GM18499 (cell line): ENCODE results near the gene IL12RB2.

Experiments
- ATAC-seq: cut with Tn5 transposase; IDR thresholded peaks from one replicate; pipeline ENCODE4 v1.9.1; 2021; ENCODE audit warnings: moderate number of reproducible peaks; ENCODE audit not compliant: insufficient read depth, unreplicated experiment

The IL12RB2 gene

DNA sequence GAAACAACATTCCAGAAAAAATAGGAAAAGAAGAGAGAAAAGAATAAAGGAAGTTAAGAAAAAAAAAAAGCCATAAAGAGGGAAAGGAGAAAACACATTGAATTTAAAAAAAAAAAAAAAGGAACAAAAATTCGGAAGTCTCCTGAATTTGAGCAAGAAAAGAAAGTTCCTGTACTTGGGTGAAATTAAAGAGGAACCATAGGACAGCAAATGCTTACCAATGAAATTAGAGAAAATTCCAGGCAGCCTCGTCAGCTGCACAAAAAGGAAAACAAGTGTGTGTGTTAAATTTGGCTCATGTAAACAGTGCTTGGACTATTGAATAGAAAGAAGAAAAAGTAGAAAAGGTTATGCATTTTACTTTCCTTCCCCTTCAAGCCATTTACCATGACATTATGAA lies 4.9 kb downstream of the IL12RB2 start:
- no peak for ATAC-seq

DNA sequence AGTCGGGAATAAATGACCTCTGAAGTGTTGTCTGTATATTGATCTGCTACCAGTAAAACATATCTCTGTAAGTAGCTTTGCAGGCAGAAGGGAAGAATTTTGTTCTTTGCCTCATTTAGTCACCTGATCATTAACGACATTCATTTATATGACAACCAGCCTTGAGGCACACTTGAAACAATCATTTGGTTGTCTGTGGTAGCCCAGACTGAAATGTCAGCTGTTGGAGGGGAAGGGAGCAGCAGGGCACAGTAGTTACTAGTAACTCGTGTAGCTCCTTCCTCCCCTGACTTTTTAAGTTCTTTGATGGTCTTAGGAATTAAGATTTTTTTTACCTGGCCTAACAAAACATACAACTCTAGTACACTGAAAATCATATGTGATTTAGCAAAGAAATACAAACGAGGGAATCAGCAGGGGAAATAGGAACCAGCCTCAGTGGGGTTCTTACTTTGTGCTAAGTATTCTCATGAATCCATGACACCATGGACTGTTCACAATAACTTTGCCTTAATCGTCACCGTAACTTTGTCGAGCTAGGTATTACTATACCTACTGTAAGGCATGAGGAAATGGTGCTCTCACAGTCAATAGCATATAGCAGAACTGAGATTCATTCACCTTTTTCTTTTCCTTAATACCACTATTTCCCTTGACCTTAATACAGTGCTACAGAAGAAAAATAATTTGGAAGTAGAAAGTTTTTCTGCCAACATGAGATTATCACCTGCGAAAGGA lies 6.4 kb downstream of the IL12RB2 start:
- ATAC-seq: no peak

- no peak for ATAC-seq
Observed at GRCh38 chr1:67314696-67315095, 7.0 kb downstream of the IL12RB2 start.

GRCh38 chr1:67316180-67316902 lies 8.7 kb downstream of the IL12RB2 start:
- no peak for ATAC-seq

DNA sequence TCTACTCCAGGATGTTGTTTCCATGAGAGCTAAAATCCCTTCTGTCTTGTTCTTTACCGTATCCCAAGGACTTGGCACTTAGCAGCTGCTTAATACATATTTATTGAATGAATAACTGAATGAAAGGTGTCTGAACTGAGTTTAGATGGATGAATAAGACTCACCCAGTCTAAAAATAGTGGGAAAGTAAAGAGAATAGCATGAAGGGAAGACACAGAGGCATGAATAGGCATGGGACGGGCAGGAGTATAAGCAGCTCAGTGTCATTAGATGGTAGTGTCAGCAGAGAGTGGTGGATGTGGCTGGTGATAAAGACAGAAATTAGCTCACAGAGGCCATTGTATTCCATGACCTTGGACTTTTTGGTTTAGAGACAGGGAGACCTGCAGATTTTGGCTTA lies 9.2 kb downstream of the IL12RB2 start:
- ATAC-seq: no peak

GRCh38 chr1:67317803-67318202 lies 10.1 kb downstream of the IL12RB2 start:
- no peak for ATAC-seq

GRCh38 chr1:67322442-67322841 lies 14.8 kb downstream of the IL12RB2 start:
- ATAC-seq: no peak

DNA sequence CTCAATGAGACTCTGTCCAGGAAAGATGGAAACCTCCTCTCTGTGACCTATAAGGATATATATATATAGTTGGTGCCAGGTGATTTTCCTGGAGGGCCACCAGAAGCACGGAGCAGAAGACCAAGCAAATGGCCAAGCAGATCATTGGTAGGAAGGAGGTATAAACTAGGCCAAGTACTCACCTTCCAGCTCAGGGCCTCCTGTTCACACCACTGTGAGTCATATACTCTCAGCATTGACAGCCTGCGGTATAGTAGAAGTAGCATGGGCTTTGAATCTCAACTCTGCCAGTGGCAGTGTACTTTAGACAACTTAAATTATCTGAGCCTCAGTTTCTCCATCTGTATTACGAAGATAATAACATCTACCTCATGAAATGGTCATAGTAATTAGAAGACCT lies 15.4 kb downstream of the IL12RB2 start:
- ATAC-seq: no peak

- ATAC-seq: no peak
Observed at GRCh38 chr1:67324068-67324467, 16.4 kb downstream of the IL12RB2 start.

DNA sequence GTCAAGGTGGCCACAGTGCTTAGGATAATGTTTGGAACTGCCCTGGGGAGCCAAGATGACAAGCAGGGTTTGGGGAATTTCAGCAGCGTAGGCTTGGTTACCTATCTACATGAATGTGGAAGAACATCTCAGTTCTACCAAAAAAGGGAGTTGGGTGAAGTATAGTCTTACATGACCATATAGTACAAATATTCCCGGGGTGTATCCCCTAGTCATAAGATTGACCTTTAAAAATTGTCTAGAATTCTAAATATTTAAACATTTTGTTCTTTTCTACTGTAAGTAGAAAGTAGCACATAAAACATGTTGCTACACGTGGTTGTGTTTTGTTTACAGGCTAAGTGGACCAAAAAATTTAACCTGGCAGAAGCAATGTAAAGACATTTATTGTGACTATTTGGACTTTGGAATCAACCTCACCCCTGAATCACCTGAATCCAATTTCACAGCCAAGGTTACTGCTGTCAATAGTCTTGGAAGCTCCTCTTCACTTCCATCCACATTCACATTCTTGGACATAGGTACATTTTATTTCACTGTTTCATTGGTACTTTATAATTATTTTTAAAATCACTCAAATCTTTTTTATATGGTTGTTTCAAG lies 20.3 kb downstream of the IL12RB2 start:
- no peak for ATAC-seq

GRCh38 chr1:67332653-67333529 lies 25.2 kb downstream of the IL12RB2 start:
- peak; percentile 96 for ATAC-seq

- ATAC-seq: no peak
Observed at GRCh38 chr1:67333603-67334002, 25.9 kb downstream of the IL12RB2 start.

DNA sequence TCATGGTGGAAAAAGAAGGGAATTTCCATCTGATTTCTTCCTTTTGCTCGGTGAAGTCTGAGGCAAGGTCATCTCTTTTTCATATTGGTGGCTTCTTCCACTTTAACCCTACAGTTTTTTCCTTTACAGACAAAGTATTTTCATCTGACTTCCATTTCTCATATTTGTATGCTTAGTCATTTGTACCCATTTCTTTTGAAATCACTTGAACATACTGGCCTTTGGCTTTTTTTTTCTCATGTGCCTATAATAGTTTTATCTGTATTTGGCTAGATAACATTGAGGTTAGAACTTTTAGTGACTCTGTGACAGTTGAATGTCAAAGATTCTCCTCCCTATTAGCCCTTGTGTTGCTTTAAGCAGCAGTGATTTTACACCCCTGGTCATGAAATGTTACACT lies 27.7 kb downstream of the IL12RB2 start:
- no peak for ATAC-seq

DNA sequence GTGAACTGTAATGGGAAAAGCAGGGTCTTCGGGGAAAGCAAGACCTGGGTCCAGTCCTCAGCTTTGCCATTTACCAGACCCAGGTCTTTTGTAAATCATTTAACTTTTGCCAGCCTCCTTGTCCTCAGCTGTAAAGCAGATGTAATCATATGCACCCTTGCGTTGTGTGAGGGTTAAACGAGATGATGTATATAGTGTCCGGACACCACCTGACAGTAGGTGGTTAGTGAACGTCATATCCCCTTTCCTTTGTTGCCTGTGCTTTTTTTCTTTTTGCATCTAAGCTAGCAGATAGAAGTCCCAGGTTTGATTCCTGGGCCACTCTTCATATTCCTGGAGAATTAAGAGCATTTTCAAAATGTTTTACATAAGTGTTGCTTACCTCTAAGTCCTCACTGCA lies 28.5 kb downstream of the IL12RB2 start:
- no peak for ATAC-seq

DNA sequence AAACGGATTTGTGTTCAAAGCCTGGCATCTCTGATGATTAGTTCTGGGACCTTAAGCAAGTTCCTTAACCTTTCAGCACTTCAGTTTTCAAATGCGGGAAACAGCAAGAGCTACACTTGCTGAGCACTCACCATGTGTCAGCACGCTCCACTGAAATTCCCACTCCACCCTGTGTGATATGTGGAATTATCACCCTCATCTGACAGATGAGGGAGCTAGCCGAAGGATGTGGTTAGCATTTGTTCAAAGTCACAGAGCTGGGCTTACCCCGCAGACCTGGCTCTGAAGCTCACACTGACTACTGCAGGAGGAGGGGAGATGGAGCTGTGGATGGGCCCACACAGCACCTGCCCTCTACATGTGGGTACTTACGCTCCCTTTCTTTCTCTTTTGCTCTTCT lies 29.1 kb downstream of the IL12RB2 start:
- no peak for ATAC-seq

DNA sequence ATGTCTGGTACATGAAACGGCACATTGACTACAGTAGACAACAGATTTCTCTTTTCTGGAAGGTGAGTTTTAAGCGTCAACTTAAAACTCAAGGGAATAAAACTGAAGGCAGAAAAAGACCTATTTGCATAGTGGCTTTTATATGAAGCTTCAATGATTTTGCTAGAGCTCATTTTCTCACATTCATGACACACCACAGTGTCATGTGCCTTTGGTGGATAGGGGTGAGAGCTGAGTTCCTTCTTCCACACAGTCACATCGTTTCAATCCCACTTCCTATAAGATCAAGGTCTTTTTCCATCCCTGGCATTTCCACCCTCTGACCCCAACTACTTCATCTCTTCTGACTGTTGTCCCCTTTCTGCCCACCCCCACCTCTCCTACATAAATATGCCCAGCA lies 31.0 kb downstream of the IL12RB2 start:
- peak; percentile 36 for ATAC-seq

DNA sequence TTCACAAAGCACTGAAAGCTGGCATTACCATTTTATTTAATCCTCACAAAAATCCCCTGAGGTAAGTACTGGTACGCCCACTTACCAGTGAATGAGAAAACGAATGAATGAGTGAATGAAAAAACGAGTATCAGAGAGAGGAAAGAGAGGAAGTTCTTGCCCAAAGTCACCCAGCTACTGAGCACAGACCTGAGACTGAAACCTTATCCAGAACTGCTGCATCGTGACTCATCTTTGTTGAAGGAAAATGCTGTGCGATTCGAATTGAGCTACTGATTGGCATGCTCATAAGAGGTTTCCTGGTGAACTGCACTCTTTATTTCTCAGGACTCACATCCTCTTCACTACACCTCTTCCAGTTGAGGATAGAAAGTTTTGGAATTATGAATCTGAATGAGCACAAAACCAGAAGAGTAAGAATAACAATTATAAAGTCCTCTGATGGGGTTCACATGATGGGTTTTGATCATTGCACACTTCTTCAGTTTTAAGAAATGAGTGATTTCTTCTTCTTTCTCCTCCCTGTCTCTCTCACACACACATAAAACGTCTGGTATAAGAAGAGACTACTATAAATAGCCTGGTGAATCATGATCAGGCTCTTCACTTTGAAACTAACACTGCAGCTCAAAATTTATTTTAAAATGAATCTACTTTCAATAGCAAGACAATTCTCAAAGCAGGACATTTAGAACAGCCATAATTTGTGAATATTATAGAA lies 32.1 kb downstream of the IL12RB2 start:
- ATAC-seq: no peak

GRCh38 chr1:67342076-67342890 lies 34.6 kb downstream of the IL12RB2 start:
- ATAC-seq: no peak

DNA sequence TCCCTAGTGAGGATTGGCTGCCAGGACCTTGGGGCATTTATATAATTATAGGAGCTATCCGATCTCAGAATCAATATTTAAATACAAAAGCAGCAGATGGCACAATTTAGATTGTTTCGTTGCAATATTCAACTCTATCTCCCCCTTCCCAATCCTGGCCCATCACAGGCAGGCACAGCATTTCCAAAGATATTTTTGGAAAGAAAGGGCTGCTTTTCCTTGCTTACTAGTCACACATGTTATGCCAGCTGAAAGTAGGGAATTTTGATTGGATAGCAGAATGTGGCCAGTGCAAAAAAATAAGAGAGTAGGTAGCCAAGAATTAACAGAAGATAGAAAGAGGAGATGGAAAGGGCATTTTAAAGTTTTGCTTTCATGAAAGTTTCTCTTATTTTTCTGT lies 37.9 kb downstream of the IL12RB2 start:
- ATAC-seq: no peak
